Activated naive CD8-positive, alpha-beta T cell treated with anti-CD3 and anti-CD28 coated beads for 36 hours (primary cell): ENCODE data around the gene RPA1. TPM values are rescaled to one million over a fixed set of nuclear protein-coding genes. Genes with fewer than 3 reads are reported as not detected.
"Not testable (repeated sequence)": the region's sequence is repeated elsewhere in the genome, so short reads cannot be mapped to it uniquely, and the experiment has no call there.

Experiments used
- DNase-seq: peaks from one replicate; pipeline ENCODE4 v3.0.0; 2021
- H3K27ac Mint-ChIP-seq: one replicate; pipeline ENCODE4 v1.8.0; 2022; ENCODE audit warnings: mild to moderate bottlenecking, moderate library complexity, mixed read lengths
- H3K27me3 Mint-ChIP-seq: one replicate; pipeline ENCODE4 v1.8.0; 2022; ENCODE audit warnings: mild to moderate bottlenecking, mixed read lengths
- H3K36me3 Mint-ChIP-seq: one replicate; pipeline ENCODE4 v1.8.0; 2021; ENCODE audit warnings: mild to moderate bottlenecking, mixed read lengths
- H3K4me1 Mint-ChIP-seq: one replicate; pipeline ENCODE4 v1.8.0; 2021; ENCODE audit warnings: mixed read lengths
- H3K4me3 Mint-ChIP-seq: one replicate; pipeline ENCODE4 v1.8.0; 2022; ENCODE audit warnings: mild to moderate bottlenecking, moderate library complexity, mixed read lengths
- H3K9me3 Mint-ChIP-seq: one replicate; pipeline ENCODE4 v1.8.0; 2022; ENCODE audit warnings: mixed read lengths
- total RNA-seq, 2 experiments: library from RNA; stranded (reverse); gene quantifications; one replicate each; pipeline ENCODE4 v1.2.3, GENCODE V29; 2021

RPA1 gene
- total RNA-seq, 2 experiments from 2014 or later = 207 to 217 TPM

DNA sequence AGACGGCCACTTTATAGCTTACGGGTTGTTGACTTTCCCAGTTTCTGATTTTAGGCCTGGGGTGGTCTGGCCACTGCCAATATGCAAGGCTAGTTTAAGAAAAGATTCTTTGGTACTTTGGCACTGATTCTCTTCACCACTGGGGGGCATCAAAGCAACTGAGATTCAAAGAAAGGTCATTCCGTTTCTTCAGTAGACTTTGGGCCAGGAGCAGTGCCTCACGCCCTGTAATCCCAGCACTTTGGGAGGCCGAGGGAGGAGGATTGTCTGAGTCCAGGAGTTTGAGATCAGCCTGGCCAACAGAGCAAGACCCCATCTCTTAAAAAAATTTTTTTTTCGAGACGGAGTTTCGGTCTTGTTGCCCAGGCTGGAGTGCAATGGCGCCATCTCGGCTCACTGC is 53.0 kb downstream of the RPA1 start:
- no peak for DNase-seq
- no peak overlapping the region for H3K27ac Mint-ChIP-seq
- H3K4me3 Mint-ChIP-seq = no peak overlapping the region
- H3K9me3 Mint-ChIP-seq = no peaks in the 10 kb centered on the region
- peaks cover 26% of the 10 kb centered on the region for H3K36me3 Mint-ChIP-seq
- H3K4me1 Mint-ChIP-seq = no peaks in the 10 kb centered on the region
- H3K27me3 Mint-ChIP-seq = no peaks in the 10 kb centered on the region

DNA sequence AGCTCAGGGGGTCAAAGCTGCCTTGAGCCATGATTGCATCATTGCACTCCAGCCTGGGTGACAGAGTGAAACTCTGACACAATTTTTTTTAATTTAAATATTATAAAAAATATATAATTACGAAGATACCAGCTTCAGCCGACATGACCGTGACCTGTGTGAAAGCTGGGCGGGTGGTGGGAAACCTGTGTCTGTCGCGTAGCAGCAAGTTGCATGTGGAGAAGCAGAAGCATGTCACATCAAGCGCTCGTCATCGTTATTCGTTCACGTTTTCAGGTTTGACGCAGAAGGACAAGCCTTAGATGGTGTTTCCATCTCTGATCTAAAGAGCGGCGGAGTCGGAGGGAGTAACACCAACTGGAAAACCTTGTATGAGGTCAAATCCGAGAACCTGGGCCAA is 53.7 kb downstream of the RPA1 start:
- no peak overlapping the region for H3K27ac Mint-ChIP-seq
- no peaks in the 10 kb centered on the region for H3K27me3 Mint-ChIP-seq
- H3K36me3 Mint-ChIP-seq = peaks cover 31% of the 10 kb centered on the region
- H3K4me3 Mint-ChIP-seq = no peak overlapping the region
- DNase-seq = no peak
- no peaks in the 10 kb centered on the region for H3K9me3 Mint-ChIP-seq
- H3K4me1 Mint-ChIP-seq = no peaks in the 10 kb centered on the region

- no peak for DNase-seq
- no peaks in the 10 kb centered on the region for H3K9me3 Mint-ChIP-seq
- H3K36me3 Mint-ChIP-seq = peaks cover 42% of the 10 kb centered on the region
- no peaks in the 10 kb centered on the region for H3K4me1 Mint-ChIP-seq
- no peak overlapping the region for H3K4me3 Mint-ChIP-seq
- H3K27ac Mint-ChIP-seq = no peak overlapping the region
- H3K27me3 Mint-ChIP-seq = no peaks in the 10 kb centered on the region
Measured at GRCh38 chr17:1888741-1889140, 58.9 kb downstream of the RPA1 start.

- Mint-ChIP-seq H3K27me3 (no peaks in the 10 kb centered on the region), H3K27ac (peak overlapping the region; percentile 23), H3K9me3 (no peaks in the 10 kb centered on the region), H3K4me3 (no peak overlapping the region), H3K4me1 (no peaks in the 10 kb centered on the region), H3K36me3 (peaks cover 41% of the 10 kb centered on the region)
- no peak for DNase-seq
Measured at GRCh38 chr17:1890758-1891450, 61.1 kb downstream of the RPA1 start.

DNA sequence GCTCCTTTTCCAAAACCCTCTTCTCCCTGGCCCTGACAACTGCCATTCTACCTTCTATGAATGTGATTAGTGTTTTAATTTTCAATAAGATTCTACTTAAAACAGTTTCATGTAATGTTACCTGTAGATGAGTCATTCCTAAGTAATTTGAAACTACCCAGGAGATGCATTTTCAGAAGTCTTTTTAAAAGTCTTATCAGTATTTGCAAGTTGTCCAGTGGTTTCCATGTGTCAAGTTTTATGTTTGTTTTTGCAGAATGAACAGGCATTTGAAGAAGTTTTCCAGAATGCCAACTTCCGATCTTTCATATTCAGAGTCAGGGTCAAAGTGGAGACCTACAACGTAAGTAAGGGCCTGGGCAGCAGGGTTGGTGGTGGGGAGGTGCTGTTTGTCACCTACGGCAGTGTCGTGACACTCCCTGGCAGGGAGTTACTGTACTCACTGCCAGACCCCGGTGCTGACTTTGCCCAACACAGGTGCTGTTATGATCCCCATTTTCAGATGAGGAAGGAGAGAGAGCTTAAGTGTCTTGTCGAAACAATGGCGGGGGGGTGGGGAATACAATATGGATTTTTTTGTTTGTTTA is 65.0 kb downstream of the RPA1 start:
- no peak overlapping the region for H3K27ac Mint-ChIP-seq
- H3K36me3 Mint-ChIP-seq = peaks cover 32% of the 10 kb centered on the region

DNA sequence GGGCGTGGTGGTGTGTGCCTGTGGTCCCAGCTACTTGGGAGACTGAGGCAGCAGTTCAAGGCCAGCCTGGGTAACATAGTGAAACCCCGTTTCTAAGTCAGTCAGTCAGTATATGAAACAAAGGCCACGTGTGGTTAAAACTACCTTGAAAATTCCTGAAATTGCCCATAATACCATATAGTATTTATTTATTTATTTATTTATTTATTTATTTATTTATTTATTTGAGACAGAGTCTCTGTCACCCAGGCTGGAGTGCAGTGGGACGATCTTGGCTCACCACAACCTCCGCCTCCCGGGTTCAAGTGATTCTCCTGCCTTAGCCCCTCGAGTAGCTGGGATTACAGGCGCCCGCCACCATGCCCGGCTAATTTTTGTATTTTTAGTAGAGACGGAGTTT is 65.7 kb downstream of the RPA1 start:
- peaks cover 29% of the 10 kb centered on the region for H3K36me3 Mint-ChIP-seq
- not testable (repeated sequence) for H3K27me3 Mint-ChIP-seq, H3K4me1 Mint-ChIP-seq, DNase-seq, H3K4me3 Mint-ChIP-seq, H3K9me3 Mint-ChIP-seq, H3K27ac Mint-ChIP-seq

More for the DNA sequence above, 65.0 kb downstream of the RPA1 start:
- Mint-ChIP-seq H3K4me1 (no peaks in the 10 kb centered on the region), H3K9me3 (no peaks in the 10 kb centered on the region), H3K4me3 (no peak overlapping the region), H3K27me3 (no peaks in the 10 kb centered on the region)
- no peak for DNase-seq

- Mint-ChIP-seq H3K9me3 (no peaks in the 10 kb centered on the region), H3K27ac (no peak overlapping the region), H3K4me1 (no peaks in the 10 kb centered on the region), H3K36me3 (peaks cover 26% of the 10 kb centered on the region), H3K27me3 (no peaks in the 10 kb centered on the region), H3K4me3 (no peak overlapping the region)
- DNase-seq = no peak
Measured at GRCh38 chr17:1896243-1897104, 66.7 kb downstream of the RPA1 start.

- Mint-ChIP-seq H3K27ac (no peak overlapping the region), H3K4me3 (no peak overlapping the region), H3K4me1 (no peaks in the 10 kb centered on the region), H3K27me3 (no peaks in the 10 kb centered on the region), H3K36me3 (peaks cover 25% of the 10 kb centered on the region), H3K9me3 (no peaks in the 10 kb centered on the region)
- no peak for DNase-seq
Measured at GRCh38 chr17:1897105-1897656, 67.4 kb downstream of the RPA1 start.

DNA sequence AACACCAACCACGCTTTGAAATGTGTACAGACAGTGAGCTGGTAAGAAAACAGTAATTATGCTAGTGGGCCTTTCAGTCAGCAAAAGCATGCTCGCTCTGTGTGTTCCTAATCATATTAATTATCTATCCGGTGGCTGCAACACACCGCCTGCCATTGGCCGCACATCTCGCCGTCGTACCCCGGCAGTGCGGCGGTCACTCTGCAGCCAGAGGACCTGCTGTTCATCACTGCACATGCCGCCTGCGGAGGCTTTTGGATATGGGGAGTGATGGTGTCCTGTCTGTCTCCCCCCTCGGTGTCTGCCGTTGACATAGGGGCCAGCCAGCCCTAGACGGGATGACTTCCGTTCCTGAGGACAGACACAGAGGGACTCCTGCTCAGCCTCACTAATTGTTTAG is 68.5 kb downstream of the RPA1 start:
- Mint-ChIP-seq H3K27me3 (no peaks in the 10 kb centered on the region), H3K36me3 (peaks cover 20% of the 10 kb centered on the region), H3K4me1 (no peaks in the 10 kb centered on the region), H3K9me3 (no peaks in the 10 kb centered on the region), H3K4me3 (no peak overlapping the region), H3K27ac (no peak overlapping the region)
- no peak for DNase-seq

DNA sequence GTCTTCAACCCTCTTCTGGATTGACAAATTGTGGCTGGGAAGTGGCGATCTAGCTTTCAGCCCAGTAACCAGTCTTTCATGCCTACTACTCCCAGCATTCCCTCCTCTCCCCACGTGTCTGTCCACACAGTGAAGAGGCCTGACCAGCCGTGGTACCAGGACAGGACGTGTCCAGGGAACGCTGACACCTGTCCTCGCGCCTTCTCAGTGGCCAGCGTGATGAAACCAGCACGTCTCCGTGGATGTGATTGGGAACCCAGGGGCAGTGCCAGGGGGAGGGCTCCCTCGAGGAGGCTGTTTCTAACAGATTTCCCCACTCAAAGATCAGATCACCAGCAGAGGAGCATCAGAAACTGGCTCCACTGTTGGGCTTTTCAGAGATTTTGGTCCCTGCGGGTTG is 69.1 kb downstream of the RPA1 start:
- Mint-ChIP-seq H3K9me3 (no peaks in the 10 kb centered on the region), H3K4me3 (no peak overlapping the region), H3K36me3 (peaks cover 18% of the 10 kb centered on the region), H3K27ac (no peak overlapping the region), H3K4me1 (no peaks in the 10 kb centered on the region), H3K27me3 (no peaks in the 10 kb centered on the region)
- DNase-seq = no peak

- H3K27ac Mint-ChIP-seq = no peak overlapping the region
- no peaks in the 10 kb centered on the region for H3K27me3 Mint-ChIP-seq
- H3K36me3 Mint-ChIP-seq = peaks cover 13% of the 10 kb centered on the region
- H3K4me3 Mint-ChIP-seq = no peak overlapping the region
- no peak for DNase-seq
- no peaks in the 10 kb centered on the region for H3K4me1 Mint-ChIP-seq
- H3K9me3 Mint-ChIP-seq = no peaks in the 10 kb centered on the region
Measured at GRCh38 chr17:1899403-1900000, 69.7 kb downstream of the RPA1 start.

DNA sequence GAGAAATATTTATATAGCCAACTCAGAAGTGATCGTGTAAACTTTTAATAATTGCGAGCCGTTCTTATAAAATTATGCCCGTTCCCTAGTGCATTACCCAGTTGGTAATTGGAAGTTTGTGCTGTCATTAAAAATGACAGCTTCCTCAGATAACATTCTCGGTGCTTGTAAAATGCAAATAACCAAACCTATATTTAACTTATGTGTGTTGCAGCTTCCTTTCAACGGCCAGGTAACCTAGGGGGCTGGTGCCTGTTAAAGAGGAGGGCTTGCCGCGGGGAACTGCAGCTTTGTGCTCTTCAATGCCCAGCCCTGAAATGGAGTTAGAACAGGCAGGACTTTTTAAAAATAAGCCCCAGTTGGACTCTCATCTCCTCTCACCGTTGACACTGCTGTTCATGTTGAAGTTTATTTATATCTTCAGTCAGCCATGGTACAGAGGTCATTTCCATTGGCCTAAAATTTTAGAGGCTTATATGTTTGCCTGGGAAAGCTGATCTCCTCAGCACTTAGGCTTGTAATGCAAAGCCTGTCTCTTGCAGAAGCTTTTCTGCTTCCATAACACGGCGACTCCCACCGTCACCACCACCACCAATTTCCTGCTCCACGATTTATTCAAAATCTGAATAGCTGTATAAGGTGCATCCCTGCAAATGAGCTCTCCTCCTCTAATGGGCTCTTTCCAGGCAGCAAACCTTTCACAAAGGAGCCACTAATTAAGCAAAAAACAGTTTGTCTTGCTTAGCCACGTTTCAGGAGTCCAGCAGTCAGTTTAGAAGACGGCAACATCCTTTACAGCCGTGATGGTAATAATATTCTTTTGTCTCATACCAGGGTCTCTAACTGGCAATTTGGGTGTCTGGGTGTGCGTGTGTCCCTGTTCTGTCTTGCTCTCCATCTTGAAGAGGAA is 74.7 kb downstream of the RPA1 start:
- H3K27ac Mint-ChIP-seq = no peak overlapping the region
- peaks cover 7% of the 10 kb centered on the region for H3K4me1 Mint-ChIP-seq
- peaks cover 43% of the 10 kb centered on the region for H3K27me3 Mint-ChIP-seq
- H3K9me3 Mint-ChIP-seq = no peaks in the 10 kb centered on the region
- no peak for DNase-seq
- H3K36me3 Mint-ChIP-seq = no peaks in the 10 kb centered on the region
- H3K4me3 Mint-ChIP-seq = no peak overlapping the region

GRCh38 chr17:1905190-1905913 is 75.5 kb downstream of the RPA1 start:
- DNase-seq = no peak
- no peaks in the 10 kb centered on the region for H3K9me3 Mint-ChIP-seq
- peaks cover 7% of the 10 kb centered on the region for H3K4me1 Mint-ChIP-seq
- no peak overlapping the region for H3K27ac Mint-ChIP-seq
- H3K4me3 Mint-ChIP-seq = no peak overlapping the region
- peaks cover 52% of the 10 kb centered on the region for H3K27me3 Mint-ChIP-seq
- H3K36me3 Mint-ChIP-seq = no peaks in the 10 kb centered on the region

GRCh38 chr17:1906662-1907101 is 76.9 kb downstream of the RPA1 start:
- peaks cover 7% of the 10 kb centered on the region for H3K4me1 Mint-ChIP-seq
- no peaks in the 10 kb centered on the region for H3K36me3 Mint-ChIP-seq
- peaks cover 58% of the 10 kb centered on the region for H3K27me3 Mint-ChIP-seq
- no peak for DNase-seq
- no peak overlapping the region for H3K4me3 Mint-ChIP-seq
- H3K27ac Mint-ChIP-seq = no peak overlapping the region
- H3K9me3 Mint-ChIP-seq = no peaks in the 10 kb centered on the region
